GM19463 (cell line): ENCODE results near the gene LBP.
"Not testable (repeated sequence)": the region's sequence is repeated elsewhere in the genome, so short reads cannot be mapped to it uniquely, and the experiment has no call there.

Source experiments
- ATAC-seq: cut with Tn5 transposase; IDR thresholded peaks from one replicate; pipeline ENCODE4 v1.9.1; 2021; ENCODE audit warnings: mild to moderate bottlenecking, moderate library complexity; ENCODE audit not compliant: unreplicated experiment

The LBP gene

GRCh38 chr20:38392356-38392755 is 46.1 kb downstream of the LBP start:
- no peak for ATAC-seq

DNA sequence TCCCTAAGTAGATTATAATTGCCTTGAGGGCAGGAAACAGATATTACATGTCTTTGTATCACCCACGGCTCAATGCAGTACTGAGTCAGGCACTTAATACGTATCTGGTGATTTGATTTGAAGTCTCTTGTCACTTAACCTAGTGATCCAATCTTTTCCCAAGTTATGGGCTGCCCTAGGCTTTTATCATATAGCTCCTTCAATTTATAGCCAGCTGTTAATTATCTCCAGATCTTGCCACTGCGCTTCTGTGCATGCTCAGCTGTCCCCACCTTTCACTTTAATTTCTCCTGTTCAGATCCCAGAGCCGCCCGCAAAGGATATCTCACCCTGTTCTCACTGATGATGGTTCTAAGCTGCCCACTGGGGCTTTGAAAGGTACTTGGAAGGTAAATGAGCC is 47.0 kb downstream of the LBP start:
- ATAC-seq, result no peak

DNA sequence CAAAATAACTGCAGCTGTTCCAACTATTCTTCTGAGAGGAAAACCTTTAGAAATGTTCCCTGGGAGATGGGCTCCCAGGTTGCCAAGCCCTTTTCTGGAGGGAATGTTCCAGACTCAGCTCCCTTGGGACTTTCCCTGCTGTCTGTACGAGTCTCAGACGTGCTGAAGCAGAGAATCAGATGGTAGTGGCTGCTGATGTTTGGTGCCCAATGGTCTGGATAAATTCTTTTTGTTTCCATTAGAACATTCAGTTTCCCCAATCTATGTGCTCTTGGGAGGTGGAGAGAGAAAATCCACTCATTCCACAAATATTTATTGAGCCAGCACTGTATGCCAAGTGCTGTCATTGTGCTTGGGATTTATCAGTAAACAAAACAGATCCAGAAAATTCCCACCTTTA is 48.9 kb downstream of the LBP start:
- no peak for ATAC-seq

GRCh38 chr20:38395751-38396395 is 49.6 kb downstream of the LBP start:
- not testable (repeated sequence) for ATAC-seq

DNA sequence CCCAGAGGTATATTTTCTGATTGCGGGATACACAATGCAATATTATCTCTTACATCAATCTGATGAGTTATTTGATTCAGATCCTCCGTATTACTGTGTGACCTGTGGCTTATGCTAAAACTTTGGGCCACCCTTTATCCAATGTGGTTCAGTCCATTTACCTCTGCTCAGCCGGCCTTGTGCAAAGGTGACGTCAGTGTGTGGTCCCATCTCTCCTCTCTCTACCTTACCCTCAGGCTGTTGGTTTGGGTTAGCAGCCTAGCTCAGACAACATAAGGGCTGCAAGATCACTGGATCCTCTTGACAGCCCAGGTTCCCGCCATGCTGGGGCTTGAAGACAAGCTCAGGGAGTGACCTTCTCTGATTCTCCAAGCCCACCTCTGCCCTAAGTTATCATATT is 55.8 kb downstream of the LBP start:
- ATAC-seq, result no peak

DNA sequence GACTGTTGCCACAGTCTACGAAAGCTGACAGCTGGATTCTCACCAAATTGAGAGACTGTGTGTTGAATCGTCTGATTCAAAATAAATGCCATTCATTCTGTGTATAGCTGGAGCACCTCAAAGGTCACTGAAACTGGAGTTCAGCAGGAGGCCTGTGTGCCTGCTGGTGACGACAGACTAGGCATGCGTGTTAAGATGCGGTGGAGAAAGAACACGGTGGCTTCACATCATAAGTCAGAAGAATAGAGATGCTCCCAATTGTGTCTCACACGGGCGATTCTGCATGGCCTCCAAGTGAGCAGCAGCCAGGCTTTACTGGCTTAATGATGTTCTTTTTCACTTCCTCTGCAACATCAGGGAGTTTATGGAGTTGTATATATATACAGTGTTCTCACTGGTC is 56.5 kb downstream of the LBP start:
- no peak for ATAC-seq

- no peak for ATAC-seq
These were observed 57.7 kb downstream of the LBP start for GRCh38 chr20:38404016-38404415.

DNA sequence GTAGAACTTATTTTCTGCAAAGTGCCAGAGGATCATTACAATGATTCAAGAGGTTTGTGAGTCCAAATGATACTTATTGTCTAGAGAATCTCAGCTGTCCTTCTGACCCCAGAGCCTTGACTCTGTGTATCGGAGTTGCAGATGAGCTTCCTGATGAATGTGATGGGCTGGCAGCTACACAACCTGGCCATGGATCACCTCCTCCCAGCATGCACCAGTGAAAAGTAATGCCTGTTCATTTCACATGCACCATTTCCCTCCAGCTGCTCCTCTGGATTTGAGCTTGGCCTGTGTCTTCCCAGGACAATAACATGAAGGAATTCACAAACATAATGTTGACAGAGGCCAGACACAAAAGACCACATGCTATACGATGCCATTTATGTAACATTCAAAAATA is 58.9 kb downstream of the LBP start:
- no peak for ATAC-seq

DNA sequence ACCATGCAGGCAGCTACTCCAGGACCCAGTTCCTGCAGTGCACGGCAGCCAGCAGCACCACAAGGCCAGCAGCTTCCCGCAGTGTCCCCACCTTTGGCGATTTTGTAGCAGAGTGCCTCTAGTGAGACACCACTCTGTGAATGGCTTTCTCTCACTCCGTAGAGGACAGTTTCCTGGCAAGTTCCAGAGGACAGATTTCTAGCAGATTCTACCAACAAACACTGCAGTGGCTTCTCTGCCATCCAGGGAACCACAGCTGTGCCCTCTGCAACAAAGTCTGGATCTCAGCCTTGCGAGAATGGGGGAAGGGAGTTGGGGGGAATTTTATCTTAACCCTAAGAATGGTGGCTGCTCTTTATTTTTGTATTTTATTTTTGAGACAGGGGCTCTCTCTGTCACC is 60.2 kb downstream of the LBP start:
- no peak for ATAC-seq

GRCh38 chr20:38407321-38407720 is 61.0 kb downstream of the LBP start:
- no peak for ATAC-seq

- not testable (repeated sequence) for ATAC-seq
These were observed 61.5 kb downstream of the LBP start for GRCh38 chr20:38407822-38408221.

GRCh38 chr20:38412877-38413577 is 66.7 kb downstream of the LBP start:
- no peak for ATAC-seq

DNA sequence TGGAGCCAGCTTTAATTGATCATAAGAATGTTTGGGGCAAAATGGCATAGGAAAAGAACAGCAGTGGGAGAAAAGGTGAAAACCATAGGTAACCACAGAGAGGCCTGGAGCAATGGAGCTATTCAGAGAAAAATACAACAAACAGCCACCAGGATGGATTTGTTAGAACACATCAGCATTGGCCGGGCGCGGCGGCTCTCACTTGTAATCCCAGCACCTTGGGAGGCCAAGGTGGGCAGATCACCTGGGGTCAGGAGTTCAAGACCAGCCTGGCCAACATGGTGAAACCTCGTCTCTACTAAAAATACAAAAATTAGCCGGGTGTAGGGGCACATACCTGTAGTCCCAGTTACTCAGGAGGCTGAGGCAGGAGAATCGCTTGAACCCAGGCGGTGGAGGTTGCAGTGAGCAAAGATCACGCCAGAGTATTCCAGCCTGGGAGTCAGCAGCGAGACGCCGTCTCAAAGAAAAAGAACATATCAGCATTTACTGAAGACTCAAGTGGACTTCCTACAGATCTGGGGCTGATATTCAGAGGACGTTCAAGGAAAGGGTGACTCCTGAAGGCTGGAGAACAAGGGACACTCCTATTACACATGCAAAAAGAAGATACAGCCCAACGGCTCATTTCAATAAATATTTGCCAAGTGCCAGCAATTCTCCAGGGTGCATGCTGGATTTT is 68.6 kb downstream of the LBP start:
- no peak for ATAC-seq

- ATAC-seq, result no peak
These were observed 72.4 kb downstream of the LBP start for GRCh38 chr20:38418509-38419204.

- no peak for ATAC-seq
These were observed 74.3 kb downstream of the LBP start for GRCh38 chr20:38420388-38421085.

- no peak for ATAC-seq
These were observed 75.6 kb downstream of the LBP start for GRCh38 chr20:38421915-38422314.

- ATAC-seq, result no peak
These were observed 77.3 kb downstream of the LBP start for GRCh38 chr20:38423541-38423940.

GRCh38 chr20:38424401-38424800 is 78.1 kb downstream of the LBP start:
- no peak for ATAC-seq

DNA sequence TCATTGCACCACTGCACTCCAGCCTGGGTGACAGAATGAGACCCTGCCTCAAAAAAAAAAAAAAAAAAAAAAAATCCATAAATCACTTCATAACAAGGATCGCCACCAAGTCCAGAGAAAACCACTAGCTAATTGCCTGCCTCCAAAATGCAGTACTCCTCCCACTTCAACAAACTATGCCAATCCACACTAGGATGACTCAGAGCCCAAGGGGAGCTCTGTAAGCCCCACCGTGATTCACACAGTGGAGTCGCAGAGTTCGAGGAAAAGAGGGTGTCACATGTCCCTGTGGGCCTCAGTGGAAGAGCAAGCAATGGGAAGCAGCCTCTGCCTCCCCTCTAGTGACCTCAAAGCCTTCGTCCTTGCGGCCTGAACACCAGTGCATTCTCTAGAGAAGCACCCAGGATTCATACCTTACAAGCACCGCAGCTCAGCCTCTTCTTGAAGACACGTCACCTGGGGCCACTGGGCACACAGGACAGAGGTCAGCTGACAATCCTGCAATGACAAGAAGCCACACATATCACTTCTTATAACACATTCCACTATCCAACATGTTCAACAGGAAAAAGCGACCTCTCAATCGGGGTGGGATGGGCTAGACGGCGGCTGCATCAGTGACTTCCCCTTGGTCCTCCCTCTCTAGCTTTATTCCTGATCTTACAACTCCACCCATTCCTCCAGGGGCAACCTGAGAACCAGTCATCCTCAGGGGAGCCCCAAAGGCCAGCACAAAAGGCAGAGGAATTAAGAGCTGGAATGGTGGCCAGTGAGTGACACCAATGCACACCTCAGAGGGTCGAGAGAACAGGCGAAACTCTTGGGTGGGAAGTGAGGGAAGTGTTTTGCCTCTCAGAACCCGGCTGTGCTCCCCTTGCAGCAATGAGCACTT is 80.0 kb downstream of the LBP start:
- ATAC-seq, result no peak
